HG03342 (cell line): ENCODE results near the gene PRUNE2.
"Not testable (repeated sequence)": the region's sequence is repeated elsewhere in the genome, so short reads cannot be mapped to it uniquely, and the experiment has no call there.

Experiments used
- ATAC-seq: cut with Tn5 transposase; IDR thresholded peaks from one replicate; pipeline ENCODE4 v1.9.1; 2021; ENCODE audit warnings: mild to moderate bottlenecking, moderate library complexity; ENCODE audit not compliant: unreplicated experiment

The PRUNE2 gene

GRCh38 chr9:76803083-76803482 lies 102.8 kb downstream of the PRUNE2 start:
- ATAC-seq = no peak

GRCh38 chr9:76800901-76801300 lies 105.0 kb downstream of the PRUNE2 start:
- ATAC-seq = no peak

GRCh38 chr9:76799473-76799872 lies 106.4 kb downstream of the PRUNE2 start:
- no peak for ATAC-seq

GRCh38 chr9:76798527-76798926 lies 107.4 kb downstream of the PRUNE2 start:
- ATAC-seq = peak; percentile 58

GRCh38 chr9:76796296-76796695 lies 109.6 kb downstream of the PRUNE2 start:
- ATAC-seq = no peak

- ATAC-seq = no peak
Measured at GRCh38 chr9:76793784-76794431, 112.0 kb downstream of the PRUNE2 start.

- no peak for ATAC-seq
Measured at GRCh38 chr9:76789840-76790239, 116.1 kb downstream of the PRUNE2 start.

- no peak for ATAC-seq
Measured at GRCh38 chr9:76787677-76788076, 118.2 kb downstream of the PRUNE2 start.

GRCh38 chr9:76785501-76785900 lies 120.4 kb downstream of the PRUNE2 start:
- no peak for ATAC-seq

GRCh38 chr9:76784881-76785280 lies 121.0 kb downstream of the PRUNE2 start:
- no peak for ATAC-seq

GRCh38 chr9:76772686-76773445 lies 133.0 kb downstream of the PRUNE2 start:
- ATAC-seq = no peak

- no peak for ATAC-seq
Measured at GRCh38 chr9:76766126-76766525, 139.8 kb downstream of the PRUNE2 start.

GRCh38 chr9:76764138-76764537 lies 141.8 kb downstream of the PRUNE2 start, which contains the start of gene PCA3:
Gene PCA3 (plus strand): TSS chr9:76764438.
- no peak for ATAC-seq

- ATAC-seq = no peak
Measured at GRCh38 chr9:76761448-76761847, 144.5 kb downstream of the PRUNE2 start.

GRCh38 chr9:76759732-76760131 lies 146.2 kb downstream of the PRUNE2 start:
- ATAC-seq = no peak

- no peak for ATAC-seq
Measured at GRCh38 chr9:76758476-76758875, 147.4 kb downstream of the PRUNE2 start.

GRCh38 chr9:76756941-76757673 lies 148.8 kb downstream of the PRUNE2 start:
- ATAC-seq = no peak

GRCh38 chr9:76756268-76756640 lies 149.7 kb downstream of the PRUNE2 start:
- ATAC-seq = no peak

- ATAC-seq = no peak
Measured at GRCh38 chr9:76751001-76751400, 154.9 kb downstream of the PRUNE2 start.

- no peak for ATAC-seq
Measured at GRCh38 chr9:76744336-76744735, 161.6 kb downstream of the PRUNE2 start.

- ATAC-seq = no peak
Measured at GRCh38 chr9:76743931-76744330, 162.0 kb downstream of the PRUNE2 start.

- ATAC-seq = not testable (repeated sequence)
Measured at GRCh38 chr9:76742890-76743289, 163.0 kb downstream of the PRUNE2 start.
